AG04449 (cell line): ENCODE results near the gene CD180.
A peak's percentile ranks its signal among the peaks of the same experiment; 100 is the strongest.

Source experiments
- CTCF ChIA-PET: fragments of 350-600 bp; formaldehyde crosslinking; extraction: SDS; loops from one replicate; lab custom pipeline; 2021; ENCODE audit warnings: antibody characterized with exemption; lab: Yijun Ruan, JAX
- POLR2A ChIA-PET: fragments of 400-600, 350-600 bp; formaldehyde crosslinking; extraction: SDS; loops from one replicate; lab custom pipeline; 2020; ENCODE audit warnings: antibody characterized with exemption, inconsistent platforms; lab: Yijun Ruan, JAX
- DNase-seq: peaks from one replicate; pipeline ENCODE4 v3.0.0-alpha.2; 2010; ENCODE audit warnings: low read depth, low spot score
- H3K4me3 ChIP-seq: 2 replicates; pipeline ENCODE4 v1.5.1; 2011; ENCODE audit warnings: low read depth, mild to moderate bottlenecking, control low read depth, low read length
- TF ChIP-seq, protein P1 (sequence below): IDR thresholded peaks from one replicate; pipeline ENCODE4 v1.5.1; 2011; ENCODE audit warnings: mild to moderate bottlenecking, moderate library complexity, low read length, control low read depth, inconsistent platforms; ENCODE audit not compliant: insufficient read depth; ENCODE audit errors: missing control alignments

CD180 gene

DNA sequence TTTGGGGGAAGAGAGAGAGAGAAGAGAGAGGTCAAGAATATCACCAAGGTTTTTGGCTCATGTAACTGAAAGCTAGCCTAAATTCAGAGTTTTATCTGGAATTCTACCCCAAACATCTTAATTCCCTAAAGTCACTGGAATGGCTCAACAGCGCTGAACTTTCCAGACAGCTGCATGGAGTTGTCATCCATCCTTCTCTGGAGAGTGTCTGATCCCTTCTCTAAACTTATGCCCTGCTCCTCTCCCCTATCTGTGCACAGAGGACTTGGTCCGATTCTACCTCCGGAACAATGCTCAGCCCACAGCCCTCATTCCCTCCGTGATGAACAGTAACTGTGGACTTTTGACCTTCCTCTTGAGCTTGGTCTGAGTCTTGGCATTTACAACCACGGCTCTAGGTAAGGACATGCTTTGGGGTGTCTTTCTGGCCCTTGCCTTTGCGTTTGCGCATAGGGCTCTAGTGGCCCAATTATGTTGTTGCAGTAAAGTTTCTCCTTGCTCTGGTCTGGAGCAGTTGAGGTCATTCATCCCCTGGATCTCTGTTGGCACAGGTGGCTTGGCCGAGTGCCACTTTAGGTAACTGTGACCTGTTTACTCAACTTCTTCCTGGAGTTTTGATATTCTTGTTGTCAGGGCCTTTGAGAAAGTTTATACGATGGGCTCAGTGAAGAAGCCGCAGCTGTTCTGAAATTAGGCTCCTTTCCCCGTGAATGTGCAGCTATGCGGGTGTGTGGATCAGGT, 18.3 kb upstream of the CD180 start:
- H3K4me3 ChIP-seq = no peak overlapping the region
- TF ChIP-seq, protein P1, sequence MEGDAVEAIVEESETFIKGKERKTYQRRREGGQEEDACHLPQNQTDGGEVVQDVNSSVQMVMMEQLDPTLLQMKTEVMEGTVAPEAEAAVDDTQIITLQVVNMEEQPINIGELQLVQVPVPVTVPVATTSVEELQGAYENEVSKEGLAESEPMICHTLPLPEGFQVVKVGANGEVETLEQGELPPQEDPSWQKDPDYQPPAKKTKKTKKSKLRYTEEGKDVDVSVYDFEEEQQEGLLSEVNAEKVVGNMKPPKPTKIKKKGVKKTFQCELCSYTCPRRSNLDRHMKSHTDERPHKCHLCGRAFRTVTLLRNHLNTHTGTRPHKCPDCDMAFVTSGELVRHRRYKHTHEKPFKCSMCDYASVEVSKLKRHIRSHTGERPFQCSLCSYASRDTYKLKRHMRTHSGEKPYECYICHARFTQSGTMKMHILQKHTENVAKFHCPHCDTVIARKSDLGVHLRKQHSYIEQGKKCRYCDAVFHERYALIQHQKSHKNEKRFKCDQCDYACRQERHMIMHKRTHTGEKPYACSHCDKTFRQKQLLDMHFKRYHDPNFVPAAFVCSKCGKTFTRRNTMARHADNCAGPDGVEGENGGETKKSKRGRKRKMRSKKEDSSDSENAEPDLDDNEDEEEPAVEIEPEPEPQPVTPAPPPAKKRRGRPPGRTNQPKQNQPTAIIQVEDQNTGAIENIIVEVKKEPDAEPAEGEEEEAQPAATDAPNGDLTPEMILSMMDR = no peak
- ChIA-PET CTCF (interaction anchor here (0.8 kb wide), 1 partner anchor 1038 kb away, joined by 3 read pairs; no protein-coding TSS in a partner anchor), POLR2A (no interaction called here)
- no peak for DNase-seq

DNA sequence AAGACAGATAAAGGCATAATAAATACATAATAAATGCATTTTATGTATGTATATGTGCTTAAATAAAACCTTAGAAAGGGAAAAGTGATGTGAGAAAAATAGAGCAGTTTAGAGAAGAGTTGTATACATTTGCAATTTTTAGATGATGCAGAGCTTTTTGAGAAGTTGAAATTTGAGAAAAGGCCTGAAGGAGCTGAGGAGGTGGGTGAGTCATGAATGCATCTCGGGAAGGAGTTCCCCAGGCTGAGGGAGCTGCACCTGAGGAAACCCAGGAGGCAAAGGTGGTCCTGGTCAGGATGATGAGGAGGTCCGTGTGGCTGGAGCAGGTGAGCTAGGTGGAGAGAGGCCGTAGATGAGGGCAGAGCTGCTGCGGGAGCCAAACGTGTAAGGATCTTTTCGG, 17.4 kb upstream of the CD180 start:
- no peak overlapping the region for H3K4me3 ChIP-seq
- ChIA-PET POLR2A (no interaction called here), CTCF (interaction anchor here (0.8 to 1.0 kb wide), 2 partner anchors 57 to 1039 kb away, joined by 3 read pairs; no protein-coding TSS in a partner anchor)
- no peak for DNase-seq
- TF ChIP-seq, protein P1 = no peak

DNA sequence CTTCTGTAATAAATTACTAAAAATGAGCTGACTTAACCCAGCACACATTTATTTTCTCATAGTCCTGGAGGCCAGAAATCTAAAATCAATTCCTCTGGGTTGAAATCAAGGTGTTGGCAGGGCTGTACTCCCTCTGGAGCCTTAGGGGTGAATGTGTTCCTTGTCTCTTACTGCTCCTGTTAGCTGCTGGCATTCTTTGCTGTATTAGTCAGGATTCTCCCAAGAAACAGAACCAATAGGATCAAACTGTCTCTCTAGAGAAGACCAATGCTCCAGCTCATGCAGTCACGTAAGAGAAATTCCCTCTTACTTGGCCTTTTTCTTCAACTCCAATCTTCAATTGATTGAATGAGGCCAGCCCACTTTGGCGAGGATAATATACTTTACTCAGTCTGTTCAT, 15.3 kb upstream of the CD180 start:
- H3K4me3 ChIP-seq = no peak overlapping the region
- peak; percentile 57 for DNase-seq
- TF ChIP-seq, protein P1 = no peak
- ChIA-PET POLR2A (no interaction called here), CTCF (interaction anchor here (0.6 to 9.4 kb wide), 5 partner anchors 50 to 1046 kb away, joined by 3 to 183 read pairs (median 4); no protein-coding TSS in a partner anchor)

DNA sequence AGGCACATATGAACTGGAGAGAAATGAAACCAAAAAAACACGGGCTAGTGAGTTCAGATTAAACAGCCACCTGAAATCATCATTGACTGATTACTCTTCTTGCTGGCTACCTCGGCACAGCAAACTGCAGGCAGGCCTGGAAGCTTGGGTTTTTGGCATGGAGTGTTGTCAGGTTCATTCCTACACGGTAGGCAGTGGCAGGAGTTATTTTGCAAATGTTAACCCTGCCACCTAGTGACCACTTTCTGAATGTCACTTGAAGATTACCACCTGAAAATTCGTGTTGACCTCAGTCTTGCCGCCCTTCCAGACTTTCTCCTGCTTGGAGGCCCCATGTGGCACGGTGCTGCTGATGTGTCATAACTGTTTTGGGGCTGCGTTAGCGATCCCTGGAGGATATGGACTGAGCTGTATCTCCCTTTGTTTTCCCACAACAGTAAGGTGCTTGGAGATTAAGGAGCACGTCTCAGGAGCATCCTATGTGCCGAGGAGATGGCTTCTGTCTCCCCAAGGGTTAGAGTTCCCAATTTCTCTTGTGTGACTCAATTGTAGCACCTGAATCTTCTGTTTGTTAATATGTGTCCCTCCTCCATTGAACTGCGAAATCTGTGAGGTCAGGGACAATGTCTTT, 12.7 kb upstream of the CD180 start:
- no peak overlapping the region for H3K4me3 ChIP-seq
- CTCF ChIA-PET = interaction anchor here (0.6 to 9.4 kb wide), 25 partner anchors 9 to 1044 kb away, joined by 3 to 183 read pairs (median 4); partner anchors contain the start of gene CD180
- TF ChIP-seq, protein P1 = peak; percentile 50
- POLR2A ChIA-PET = no interaction called here
- no peak for DNase-seq

DNA sequence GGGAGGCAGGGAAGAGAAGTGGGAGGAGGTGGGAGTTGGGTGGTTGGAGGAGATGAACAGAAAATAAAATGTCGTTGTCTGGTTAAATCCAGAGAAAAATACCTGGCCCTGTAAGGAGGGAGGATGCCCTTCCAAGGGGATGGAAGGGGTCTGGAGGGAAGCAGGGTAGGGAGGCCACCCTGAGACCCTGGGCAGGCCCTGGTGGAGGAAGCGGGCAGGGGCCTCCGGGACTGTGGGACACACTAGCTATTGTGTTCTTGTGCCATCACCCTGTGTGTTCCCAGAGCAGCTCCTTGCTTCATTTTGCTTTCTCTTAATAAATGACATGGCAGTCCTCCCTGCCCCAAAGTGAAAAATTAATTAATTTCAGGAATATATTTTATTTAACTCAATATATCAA, 11.8 kb upstream of the CD180 start:
- no peak overlapping the region for H3K4me3 ChIP-seq
- ChIA-PET POLR2A (no interaction called here), CTCF (interaction anchor here (0.6 to 9.4 kb wide), 26 partner anchors 8 to 1044 kb away, joined by 3 to 183 read pairs (median 3); partner anchors contain the start of gene CD180)
- TF ChIP-seq, protein P1 = no peak
- no peak for DNase-seq

DNA sequence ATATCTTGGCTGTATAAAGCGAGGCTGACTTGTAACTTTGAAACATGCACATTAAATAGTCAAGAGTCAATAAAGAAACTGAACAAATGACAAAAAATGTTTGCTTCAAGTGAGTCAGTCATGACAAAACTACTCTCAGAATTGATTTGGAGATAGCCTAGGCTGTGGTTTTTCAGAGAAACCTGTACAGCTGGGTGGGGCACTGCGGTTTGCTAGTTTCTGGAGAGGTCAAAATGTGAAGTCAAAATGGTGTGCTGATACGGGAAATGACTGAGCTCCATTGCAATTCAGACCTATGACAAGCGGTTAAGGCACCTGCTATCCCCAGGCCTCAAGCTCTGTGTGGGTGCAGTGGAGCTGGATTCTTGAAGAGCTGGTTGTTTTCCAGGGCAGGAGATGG, 10.3 kb upstream of the CD180 start:
- ChIA-PET CTCF (interaction anchor here (1.2 to 9.4 kb wide), 6 partner anchors 28 to 901 kb away, joined by 3 to 183 read pairs (median 5); no protein-coding TSS in a partner anchor), POLR2A (no interaction called here)
- TF ChIP-seq, protein P1 = no peak
- no peak overlapping the region for H3K4me3 ChIP-seq
- no peak for DNase-seq
